HepG2 (cell line): ENCODE measurements around the gene LYPD6B.

Experiments
- AHDC1 ChIP-seq: sonication (generic); formaldehyde crosslinking; IDR thresholded peaks from 2 replicates; pipeline ENCODE4 v1.5.1; 2020; ENCODE audit warnings: mild to moderate bottlenecking, missing genetic modification reagents, borderline replicate concordance
- CTCF ChIP-seq: sonication (generic); formaldehyde crosslinking; IDR thresholded peaks from 2 replicates; pipeline ENCODE4 v1.5.0; 2020; ENCODE audit warnings: mild to moderate bottlenecking, missing genetic modification reagents, moderate library complexity
- DPF2 ChIP-seq: sonication (generic); formaldehyde crosslinking; IDR thresholded peaks from 2 replicates; pipeline ENCODE4 v1.4.0; 2020; ENCODE audit warnings: mild to moderate bottlenecking, low read depth, missing genetic modification reagents, borderline replicate concordance
- ZNF382 ChIP-seq: sonication (generic); formaldehyde crosslinking; IDR thresholded peaks from 2 replicates; pipeline ENCODE4 v1.5.0; 2020; ENCODE audit warnings: missing genetic modification reagents, mild to moderate bottlenecking, borderline replicate concordance

GRCh38 chr2:149146876-149147275 lies 108.4 kb downstream of the LYPD6B start:
- TF ChIP-seq DPF2 (CRISPR knock-in tag) (no peak), AHDC1 (no peak), CTCF (CRISPR knock-in tag) (no peak), ZNF382 (CRISPR knock-in tag) (no peak)
